Stimulated activated CD4-positive, alpha-beta T cell treated with anti-CD3 and anti-CD28 coated beads, Interleukin-4, amount 100 ng/mL, for 1 hour (primary cell): ENCODE measurements around the gene NCOA3.
"Not testable (repeated sequence)": the region's sequence is repeated elsewhere in the genome, so short reads cannot be mapped to it uniquely, and the experiment has no call there.

Experiments
- DNase-seq: peaks from one replicate; pipeline ENCODE4 v3.0.0-alpha.2; 2020

Gene NCOA3

DNA sequence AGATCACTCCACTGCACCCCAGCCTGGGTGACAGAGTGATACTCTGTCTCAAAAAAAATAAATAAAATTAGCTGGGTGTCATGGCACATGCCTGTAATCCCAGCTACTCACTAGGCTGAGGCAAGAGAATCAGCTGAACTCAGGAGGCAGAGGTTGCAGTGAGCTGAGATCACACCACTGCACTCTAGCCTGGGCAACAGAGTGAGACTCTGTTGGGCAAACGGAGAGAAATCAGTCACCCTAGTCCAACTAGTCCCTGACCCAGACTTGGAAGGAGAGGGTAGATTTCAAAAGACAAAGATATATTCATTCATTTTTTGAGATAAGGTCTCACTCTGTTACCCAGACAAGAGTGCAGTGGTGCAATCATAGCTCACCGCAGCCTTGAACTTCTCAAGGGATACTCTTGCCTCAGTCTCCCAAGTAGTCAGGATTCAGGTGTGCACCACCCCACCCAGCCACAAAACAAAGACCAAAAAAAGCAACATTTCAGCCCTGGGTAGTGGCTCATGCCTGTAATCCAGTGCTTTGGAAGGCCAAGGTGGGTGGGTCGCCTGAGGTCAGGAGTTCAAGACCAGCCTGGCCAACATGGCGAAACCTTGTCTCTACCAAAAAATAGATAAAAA is 26.2 kb upstream of the NCOA3 start:
- DNase-seq: no peak

DNA sequence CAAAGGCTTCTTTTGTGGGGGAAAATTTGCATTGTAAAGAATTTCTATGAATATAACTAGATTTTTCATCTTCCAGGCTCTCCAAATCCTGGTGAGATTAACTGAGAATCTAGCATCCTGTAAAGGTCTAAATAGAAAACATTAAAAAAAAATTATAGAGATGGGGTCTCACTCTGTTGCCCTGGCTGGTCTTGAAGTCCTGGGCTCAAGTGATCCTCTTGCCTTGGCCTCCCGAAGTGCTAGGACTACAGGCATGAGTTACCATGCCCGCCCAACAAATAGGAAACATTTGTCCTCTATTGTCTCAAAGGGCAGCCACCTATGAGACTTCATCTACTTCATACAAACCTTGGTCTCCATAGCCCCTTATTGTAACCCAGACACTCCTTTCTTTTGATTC is 25.2 kb upstream of the NCOA3 start:
- DNase-seq: no peak

DNA sequence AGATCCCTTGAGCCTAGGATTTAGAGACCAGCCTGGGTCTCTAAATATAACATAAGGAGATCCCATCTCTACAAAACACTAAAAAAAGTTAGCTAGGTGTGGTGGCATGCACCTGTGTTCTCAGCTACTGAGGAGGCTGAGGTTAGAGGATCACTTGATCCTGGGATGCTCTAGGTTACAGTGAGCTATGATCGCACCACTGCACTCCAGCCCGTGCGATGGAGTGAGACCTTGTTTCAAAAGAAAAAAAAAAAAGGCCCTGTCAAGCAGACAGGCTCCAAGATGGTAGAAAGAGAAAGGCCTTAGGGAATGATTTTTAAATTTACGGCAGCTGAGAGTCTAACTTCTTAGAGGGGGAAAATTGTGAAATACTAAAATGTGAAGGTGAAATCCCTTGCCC is 22.6 kb upstream of the NCOA3 start:
- DNase-seq: no peak

DNA sequence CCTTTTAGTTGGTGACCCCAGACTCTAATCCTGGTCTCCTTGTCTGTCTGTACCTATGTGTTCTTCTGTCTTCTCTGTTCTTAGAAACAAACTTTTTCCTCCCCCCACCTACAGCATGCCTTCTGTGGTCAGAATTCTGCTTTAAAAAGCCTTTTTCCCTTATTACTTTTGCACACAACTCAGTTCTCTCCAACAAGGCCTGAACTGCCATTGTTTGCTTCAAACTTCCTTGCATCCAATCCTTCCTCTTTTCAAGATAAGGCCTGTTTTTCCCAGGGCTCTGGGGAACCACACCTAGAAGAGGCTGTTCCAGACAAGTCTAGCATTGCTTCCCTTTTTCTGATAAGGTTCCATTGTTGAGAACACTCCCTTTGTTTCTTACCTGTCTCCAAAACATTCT is 22.2 kb upstream of the NCOA3 start:
- DNase-seq: no peak

DNA sequence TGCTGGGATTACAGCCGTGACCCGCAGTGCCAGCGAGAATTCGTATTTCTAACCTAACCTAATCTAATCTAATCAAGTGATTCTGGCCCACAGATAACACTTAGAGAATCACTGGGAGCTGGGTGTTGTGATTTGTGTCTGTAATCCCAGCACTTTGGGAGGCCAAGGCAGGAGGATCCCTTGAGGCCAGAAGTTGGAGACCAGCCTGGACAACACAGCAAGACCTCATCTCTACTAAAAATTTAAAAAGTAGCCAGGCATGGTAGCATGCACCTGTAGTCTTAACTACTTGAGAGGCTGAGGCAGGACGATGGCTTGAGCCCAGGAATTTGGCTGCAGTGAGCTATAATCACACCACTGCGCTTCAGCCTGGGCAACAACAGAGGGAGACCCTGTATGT is 21.4 kb upstream of the NCOA3 start:
- no peak for DNase-seq

DNA sequence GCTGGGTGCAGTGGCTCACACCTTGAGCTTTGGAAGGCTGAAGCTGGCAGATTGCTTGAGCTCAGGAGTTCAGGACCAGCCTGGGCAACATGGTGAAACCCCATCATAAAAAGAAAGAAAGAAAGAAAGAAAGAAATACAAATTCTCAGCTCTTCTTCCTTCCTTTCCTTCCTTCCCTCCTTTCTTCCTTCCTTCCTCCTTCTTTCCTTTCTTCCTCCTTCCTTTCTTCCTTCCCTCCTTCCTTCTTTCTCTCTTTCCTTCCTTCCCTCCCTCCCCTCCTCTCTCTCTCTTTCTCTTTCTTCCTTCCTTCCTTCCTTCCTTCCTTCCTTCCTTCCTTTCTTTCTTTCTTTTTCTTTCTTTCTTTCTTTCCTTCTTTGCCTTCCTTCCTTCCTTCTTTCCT is 21.0 kb upstream of the NCOA3 start:
- DNase-seq: no peak

DNA sequence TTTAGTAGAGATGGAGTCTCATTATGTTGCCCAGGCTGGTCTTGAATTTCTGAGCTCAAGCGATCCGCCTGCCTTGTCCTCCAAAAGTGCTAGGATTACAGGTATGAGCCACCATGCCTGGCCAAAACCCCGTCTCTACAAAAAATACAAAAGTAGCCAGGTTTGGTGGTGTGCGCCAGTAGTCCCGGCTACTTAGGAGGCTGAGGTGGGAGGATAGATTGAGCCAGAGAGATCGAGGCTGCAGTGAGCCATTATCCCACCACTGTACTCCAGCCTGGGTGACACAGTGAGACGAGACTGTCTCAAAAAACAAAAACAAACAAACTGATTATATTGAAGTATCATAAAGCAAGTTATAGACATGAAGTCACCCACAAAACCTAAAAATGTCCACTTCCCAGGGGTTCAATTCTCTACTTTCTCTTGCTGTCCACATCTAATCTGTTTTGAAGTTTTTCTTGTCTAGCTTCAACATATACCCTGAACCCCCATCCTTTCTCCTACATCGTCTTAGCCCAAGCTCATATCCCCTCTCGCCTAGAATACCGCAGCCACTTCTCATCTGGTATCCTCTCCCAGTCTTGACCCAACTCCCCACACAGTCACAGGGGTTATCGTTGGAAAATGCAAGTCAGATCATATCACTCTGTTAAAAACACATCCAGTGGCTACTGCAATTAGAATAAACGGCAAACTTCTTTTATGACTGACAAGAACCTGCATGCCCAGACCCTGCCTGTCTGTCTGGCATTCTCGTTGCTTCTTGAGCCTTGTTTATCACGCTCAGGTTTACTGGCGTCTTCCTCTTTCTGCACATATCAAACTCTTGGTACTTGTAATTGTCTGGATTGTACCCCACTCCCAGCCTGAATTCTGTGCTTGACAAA is 20.1 kb upstream of the NCOA3 start:
- no peak for DNase-seq

DNA sequence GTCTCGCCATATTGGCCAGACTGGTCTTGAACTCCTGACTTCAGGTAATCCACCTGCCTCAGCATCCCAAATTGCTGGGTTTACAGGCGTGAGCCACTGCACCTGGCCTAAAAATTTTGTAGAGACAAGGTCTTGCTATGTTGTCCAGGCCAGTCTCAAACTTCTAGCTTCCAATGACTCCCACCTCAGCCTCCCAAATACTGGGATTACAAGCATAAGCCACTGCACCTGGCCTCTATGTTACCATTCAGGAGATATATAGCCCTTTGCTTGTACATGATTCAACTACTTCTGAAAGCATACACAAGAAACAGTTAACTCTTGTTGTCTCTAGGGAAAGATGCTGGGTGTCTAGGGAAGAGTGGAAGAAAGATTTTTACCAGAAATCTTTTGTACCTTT is 19.0 kb upstream of the NCOA3 start:
- no peak for DNase-seq

DNA sequence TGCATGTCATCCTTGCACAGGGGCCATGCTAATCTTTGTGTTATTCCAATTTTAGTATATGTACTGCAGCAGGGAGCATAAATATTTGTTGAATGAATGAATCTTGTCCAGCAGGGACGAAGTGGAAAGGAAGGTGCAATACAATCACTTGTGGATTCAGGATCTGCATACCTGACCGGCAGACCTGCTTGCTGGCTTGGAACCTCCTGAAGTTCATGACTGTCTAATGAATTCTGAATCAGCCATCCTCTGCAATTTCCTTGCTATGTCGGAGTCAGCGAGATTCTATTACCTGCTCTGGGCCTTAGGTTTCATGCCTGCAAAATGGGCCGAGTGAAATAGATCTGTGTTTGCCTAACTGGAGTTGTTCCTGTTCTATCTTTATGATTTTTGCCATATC is 17.4 kb upstream of the NCOA3 start:
- DNase-seq: no peak

DNA sequence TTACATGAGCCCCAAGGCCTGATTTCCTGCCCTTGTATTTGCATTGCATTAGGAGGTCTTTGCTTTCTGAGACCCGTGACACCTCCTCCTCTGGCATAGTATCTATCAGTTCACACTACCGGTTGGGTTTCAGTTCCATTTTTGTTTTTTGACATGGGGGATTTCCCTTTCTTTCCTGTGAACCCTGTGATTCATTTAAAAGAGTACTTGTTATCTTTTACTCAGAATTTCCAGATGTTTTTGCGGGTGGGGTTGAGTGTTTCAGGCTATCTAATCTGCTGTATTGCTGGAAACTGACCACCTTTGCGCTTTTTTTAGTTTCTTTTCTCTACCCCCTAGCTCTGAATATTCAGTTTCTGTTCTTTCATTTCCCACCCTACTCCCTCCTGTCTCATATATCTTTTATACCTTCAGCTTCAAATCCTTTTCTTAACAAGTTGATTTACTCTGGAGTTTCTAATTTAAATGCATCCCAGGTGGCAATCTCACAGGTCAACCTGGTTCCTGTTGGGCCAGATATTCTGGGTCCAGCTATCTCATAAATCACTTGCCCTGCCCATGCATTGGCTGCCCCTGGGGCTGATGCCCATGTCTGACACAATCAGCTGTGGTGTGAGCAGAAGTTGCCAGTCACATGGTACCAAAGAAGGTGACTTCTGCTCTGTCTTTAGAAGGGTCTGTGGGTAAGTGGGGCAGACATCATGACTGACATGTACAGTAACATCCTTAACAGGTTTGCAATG is 14.3 kb upstream of the NCOA3 start:
- DNase-seq: peak; percentile 56

DNA sequence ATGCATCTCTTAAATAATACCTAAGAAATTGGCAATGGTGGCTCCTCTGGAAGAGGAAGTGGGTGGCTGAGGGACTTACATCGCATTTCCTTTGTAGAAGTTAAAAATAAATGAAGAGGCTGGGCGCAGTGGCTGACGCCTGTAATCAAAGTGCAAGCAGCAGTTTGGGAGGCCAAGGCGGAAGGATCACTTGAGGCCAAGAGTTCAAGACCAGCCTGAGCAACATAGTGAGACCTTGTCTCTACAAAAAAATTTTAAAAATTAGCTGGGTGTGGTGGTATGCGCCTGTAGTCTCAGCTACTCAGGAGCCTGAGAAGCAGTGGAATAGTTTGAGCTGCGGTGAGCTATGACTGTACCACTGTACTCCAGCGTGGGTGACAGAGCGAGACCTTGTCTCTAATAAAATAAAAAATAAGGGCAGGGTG is 12.2 kb upstream of the NCOA3 start:
- no peak for DNase-seq

DNA sequence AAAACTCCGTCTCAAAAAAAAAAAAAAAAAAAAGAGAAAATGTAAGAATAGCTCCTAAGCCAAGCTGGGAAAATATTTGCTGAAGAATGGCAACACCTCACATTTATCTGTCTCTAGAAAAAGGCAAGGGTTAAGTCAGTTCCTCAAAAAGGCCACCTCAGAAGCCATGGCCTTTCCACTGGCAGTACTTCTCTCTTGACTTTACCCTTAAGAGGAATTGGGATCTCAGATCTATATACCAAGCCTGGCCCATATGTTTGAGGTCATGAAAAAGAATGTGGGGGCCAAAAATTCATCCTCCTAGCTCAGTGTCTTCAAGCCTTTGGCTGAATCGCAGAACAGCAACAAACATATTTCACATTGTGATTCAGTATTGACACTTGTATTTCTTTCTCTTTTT is 10.9 kb upstream of the NCOA3 start:
- DNase-seq: no peak

DNA sequence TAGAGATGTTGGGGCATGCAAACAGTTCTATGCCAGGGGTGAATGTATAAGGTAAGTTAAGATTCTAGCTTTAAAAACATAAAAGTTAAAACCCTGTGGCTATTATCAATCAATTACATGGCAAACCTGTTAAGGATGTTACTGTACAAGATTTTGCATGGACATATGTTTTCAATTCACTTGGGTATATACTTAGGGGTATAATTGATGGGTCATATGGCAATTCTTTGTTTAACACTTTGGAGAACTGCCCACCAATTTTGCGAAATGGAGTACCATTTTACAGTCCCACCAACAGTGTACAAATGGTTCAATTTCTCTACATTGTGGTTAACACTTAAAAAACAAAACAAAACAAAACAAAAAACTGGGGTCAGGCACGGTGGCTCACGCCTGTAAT is 9.4 kb upstream of the NCOA3 start:
- DNase-seq: no peak

DNA sequence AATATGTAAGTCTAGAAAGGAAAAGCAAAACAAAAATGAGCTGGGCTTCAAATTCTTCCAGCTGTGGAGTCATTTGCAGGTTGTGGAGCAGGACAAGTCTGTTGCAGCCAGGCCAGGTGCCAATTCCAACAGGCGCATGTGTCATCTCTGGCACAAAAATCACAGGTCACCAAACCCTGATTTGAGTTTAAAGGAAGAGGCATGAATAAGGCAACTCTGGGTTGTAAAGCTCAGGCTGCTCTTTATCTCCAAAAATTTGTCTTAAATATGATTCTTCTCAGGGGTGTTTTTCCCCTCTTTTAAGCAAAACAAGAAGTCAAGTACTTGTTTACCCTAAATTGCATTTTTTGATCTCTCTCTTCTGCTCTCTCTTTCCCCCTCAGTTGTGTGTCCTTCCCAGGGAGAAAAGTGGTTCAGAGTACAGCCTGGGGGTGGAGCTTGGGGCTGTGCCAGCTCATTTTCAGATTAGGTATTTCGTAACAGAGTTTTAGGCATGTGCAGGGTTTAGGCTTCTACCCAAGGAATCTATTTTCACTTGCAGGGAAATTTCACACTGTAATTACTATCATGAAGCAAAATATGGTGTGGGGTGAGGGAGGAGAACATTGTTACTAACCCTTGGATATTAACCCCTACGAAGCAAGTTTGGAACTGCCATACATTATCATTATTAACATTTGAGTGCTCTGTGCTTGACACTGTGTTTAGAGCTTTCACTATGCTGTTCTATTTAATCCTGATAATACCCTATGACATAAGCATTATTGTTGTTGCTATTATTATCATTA is 8.3 kb upstream of the NCOA3 start:
- DNase-seq: peak; percentile 72

DNA sequence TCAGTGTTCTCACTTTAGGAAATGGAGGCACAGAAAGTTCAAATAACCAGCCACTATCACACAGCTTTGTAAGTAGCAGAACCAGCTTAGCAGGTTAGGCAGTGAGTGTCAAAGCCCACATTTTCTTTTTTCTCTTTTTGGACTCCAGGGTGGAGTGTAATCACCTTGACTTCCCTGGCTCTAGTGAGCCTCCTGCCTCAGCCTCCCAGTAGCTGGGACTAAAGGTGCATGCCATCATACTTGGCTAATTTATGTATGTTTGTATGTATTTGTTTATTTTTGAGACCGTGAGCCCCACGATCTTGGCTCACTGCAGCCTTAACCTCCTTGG is 7.8 kb upstream of the NCOA3 start:
- DNase-seq: no peak

DNA sequence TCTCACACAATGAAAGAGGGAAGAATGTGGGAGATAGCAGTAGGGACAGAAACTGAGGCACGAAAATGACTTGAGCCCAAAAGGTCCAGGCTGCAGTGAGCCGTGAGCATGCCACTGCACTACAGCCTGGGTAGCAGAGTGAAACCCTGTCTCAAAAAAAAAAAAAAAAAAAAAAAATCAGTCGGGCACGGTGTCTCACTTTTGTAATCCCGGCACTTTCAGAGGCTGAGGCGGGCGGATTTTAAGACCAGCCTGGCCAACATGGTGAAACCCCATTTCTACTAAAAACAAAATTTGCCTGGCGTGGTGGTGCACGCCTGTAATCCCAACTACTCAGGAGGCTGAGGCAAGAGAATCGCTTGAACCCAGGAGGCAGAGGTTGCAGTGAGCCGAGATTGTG is 7.1 kb upstream of the NCOA3 start:
- not testable (repeated sequence) for DNase-seq

DNA sequence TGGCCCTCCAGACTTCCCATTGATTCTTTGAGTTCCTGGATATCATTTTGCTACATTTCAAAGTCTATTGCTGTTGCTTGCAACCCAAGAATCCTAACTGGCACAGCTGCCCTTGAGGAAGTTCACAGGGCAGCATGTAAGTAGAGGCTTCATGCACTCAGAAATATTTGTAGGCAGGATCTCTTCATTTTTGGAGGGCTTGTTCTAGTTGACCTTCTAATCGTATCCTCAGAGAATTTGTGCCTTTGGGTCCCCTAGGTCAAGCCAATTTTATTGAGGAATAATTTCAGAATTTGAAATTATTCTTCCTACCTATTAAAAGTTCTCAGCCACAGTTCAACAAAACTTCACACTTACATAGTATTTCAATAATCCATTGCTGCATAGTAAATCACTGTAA is 5.6 kb upstream of the NCOA3 start:
- DNase-seq: no peak

DNA sequence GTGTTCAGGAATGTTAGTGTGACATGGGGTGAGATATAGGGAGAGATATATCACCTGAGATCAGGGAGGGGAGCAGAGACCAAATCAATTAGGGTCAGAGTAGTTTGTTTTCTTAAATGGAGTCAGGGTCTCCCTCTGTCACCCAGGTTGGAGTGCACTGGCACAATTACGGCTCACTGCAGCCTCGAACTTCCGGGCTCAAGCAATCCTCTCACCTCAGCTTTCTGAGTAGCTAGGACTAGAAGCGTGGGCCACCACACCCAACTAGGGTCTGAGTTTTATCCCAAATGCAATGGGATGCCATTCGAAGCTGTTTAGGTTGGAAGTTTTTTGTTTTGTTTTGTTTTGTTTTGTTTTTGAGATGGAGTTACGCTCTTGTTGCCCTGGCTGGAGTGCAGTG is 3.1 kb upstream of the NCOA3 start:
- DNase-seq: no peak

DNA sequence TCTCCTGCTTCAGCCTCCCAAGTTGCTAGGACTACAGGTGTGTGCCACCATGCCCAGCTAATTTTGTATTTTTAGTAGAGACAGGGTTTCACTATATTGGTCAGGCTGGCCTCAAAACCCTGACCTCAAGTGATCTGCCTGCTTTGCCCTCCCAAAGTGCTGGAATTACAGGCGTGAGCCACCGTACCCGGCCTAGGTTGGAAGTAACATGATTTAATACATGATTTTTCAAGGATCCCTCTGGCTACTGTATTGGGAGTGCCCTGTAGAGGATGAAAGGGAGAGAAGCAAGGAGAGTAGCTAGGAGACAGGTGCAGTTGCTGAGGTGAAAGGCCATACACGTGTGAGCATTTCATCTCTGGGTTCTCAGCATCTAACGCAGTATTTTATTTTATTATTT is 2.6 kb upstream of the NCOA3 start:
- no peak for DNase-seq

DNA sequence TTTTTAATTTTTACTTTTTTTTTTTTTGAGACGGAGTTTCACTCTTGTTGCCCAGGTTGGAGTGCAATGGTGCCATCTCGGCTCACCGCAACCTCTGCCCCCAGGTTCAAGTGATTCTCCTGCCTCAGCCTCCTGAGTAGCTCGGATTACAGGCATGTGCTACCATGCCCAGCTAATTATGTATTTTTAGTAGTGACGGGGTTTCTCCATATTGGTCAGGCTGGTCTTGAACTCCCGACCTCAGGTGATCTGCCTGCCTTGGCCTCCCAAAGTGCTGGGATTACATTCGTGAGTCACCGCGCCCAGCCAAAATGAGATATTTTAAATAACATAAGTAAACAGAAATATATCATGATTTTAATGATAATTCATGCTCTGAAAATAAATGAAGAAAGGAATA is 1.6 kb upstream of the NCOA3 start:
- DNase-seq: not testable (repeated sequence)

DNA sequence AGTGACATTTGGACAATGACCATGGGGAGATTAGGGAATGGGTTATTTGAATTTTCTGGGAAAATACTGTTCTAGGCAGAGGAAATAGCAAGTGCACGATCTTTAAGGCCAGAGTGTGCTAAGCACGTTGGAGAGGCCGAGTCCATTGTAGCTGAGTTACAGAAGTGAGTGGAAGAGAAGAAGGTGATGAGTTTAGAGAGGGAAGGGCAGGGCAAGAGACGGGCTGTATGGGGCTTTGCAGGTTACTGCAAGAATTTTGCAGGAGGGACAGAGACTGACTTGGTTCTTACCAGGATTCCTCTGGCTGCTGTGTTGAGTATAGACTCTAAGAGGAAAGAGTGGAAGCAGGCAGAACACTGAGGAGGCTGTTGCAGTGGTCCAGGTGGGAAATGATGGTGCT is 1.1 kb upstream of the NCOA3 start:
- DNase-seq: no peak

DNA sequence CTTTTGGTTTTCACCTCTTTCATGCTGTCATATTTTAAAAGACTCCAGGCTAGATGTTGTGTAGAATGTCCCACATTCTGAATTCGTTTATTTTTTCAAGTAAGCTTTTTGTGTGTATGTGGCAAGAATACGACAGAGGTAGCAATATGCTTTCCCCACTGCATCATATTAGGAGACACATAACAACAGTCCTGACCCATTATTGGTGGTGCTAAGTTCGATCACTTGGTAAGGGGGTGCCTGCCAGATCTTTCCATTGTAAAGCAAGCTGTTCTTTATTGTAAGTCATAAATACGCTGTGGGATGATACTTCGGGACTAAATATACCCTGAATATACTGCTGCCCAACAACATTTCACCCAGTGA is 588 bp upstream of the NCOA3 start:
- DNase-seq: no peak
